Bronchial epithelial cell (primary cell): ENCODE results near the gene ISLR. TPM values are rescaled to one million over a fixed set of nuclear protein-coding genes. Genes with fewer than 3 reads are reported as not detected.

Experiments
- DNase-seq: peaks from one replicate; pipeline ENCODE4 v3.0.0-alpha.2; 2010; ENCODE audit warnings: low read depth
- FAIRE-seq: peaks from 2 replicates; lab custom pipeline; 2011; peaks lifted over from hg19 to GRCh38; lab: Jason Lieb, UNC
- H3K27me3 ChIP-seq: 2 replicates; pipeline ENCODE4 v1.5.1; 2011; ENCODE audit warnings: low read length; ENCODE audit not compliant: control insufficient read depth, insufficient read depth
- H3K36me3 ChIP-seq: 2 replicates; pipeline ENCODE4 v1.5.1; 2011; ENCODE audit warnings: low read length; ENCODE audit not compliant: control insufficient read depth, insufficient read depth
- H3K4me3 ChIP-seq: 2 replicates; pipeline ENCODE4 v1.5.1; 2011; ENCODE audit warnings: mild to moderate bottlenecking, low read depth, low read length, control low read depth
- total RNA-seq: library from RNA; depleted of rRNA; stranded (reverse); fragments of >200 nt; gene quantifications from 2 replicates; pipeline ENCODE4 v1.2.1, GENCODE V29; 2014
- TF ChIP-seq, protein P1 (sequence below): IDR thresholded peaks from 2 replicates; pipeline ENCODE4 v1.5.1; 2011; ENCODE audit warnings: mild to moderate bottlenecking, moderate library complexity, low read length, control low read depth, inconsistent platforms; ENCODE audit not compliant: insufficient read depth, severe bottlenecking

Gene ISLR
- total RNA-seq, 1 donor from 2014 or later, result 0.53 TPM

DNA sequence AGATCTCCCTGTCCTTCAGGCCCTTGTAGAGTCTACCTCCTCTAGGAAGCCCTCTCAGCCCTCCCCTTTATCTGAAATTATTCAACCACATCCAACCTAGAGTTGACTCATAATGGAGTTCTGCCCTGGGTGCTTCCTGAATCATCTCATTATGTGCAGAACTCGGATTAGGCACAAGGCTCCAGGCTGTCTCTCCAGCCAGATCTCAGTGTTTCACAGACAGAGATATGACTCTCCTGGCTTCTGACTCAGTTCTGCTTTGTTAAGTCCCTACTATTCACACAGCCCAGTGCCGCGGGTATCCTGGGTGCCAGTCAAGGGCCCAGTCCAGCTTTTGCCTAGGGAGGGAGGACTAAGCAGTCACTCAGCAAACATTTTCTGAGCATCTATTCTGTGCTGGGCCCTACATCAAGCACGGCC is 19.8 kb downstream of the ISLR start:
- no peak overlapping the region for H3K4me3 ChIP-seq
- peaks cover 6% of the 10 kb centered on the region for H3K27me3 ChIP-seq
- no peaks in the 10 kb centered on the region for H3K36me3 ChIP-seq
- DNase-seq (peak; percentile 99), FAIRE-seq (peak; percentile 55)
- TF ChIP-seq, protein P1, sequence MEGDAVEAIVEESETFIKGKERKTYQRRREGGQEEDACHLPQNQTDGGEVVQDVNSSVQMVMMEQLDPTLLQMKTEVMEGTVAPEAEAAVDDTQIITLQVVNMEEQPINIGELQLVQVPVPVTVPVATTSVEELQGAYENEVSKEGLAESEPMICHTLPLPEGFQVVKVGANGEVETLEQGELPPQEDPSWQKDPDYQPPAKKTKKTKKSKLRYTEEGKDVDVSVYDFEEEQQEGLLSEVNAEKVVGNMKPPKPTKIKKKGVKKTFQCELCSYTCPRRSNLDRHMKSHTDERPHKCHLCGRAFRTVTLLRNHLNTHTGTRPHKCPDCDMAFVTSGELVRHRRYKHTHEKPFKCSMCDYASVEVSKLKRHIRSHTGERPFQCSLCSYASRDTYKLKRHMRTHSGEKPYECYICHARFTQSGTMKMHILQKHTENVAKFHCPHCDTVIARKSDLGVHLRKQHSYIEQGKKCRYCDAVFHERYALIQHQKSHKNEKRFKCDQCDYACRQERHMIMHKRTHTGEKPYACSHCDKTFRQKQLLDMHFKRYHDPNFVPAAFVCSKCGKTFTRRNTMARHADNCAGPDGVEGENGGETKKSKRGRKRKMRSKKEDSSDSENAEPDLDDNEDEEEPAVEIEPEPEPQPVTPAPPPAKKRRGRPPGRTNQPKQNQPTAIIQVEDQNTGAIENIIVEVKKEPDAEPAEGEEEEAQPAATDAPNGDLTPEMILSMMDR, result no peak

DNA sequence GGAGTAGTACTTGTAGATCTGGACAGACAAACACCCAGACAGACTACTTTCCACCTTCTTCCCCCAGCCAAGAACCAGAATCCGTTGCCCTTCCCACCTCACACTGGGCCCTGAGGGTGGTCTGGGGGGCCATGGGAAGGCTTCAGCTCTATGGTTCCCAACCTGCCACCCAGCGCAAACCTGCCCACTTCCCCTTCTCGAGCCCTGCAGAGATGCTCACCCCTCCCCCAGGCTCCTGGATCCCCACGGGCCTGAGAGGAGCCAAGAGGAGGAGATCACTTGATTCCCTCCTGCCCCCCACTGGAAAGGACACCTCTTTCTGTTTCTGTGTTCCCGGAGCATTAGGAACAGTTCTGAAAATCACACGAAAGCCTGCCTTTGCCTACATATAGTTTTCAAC is 20.4 kb downstream of the ISLR start:
- H3K27me3 ChIP-seq, result peaks cover 6% of the 10 kb centered on the region
- DNase-seq (no peak), FAIRE-seq (peak; percentile 13)
- TF ChIP-seq, protein P1, result no peak
- no peaks in the 10 kb centered on the region for H3K36me3 ChIP-seq
- H3K4me3 ChIP-seq, result no peak overlapping the region

DNA sequence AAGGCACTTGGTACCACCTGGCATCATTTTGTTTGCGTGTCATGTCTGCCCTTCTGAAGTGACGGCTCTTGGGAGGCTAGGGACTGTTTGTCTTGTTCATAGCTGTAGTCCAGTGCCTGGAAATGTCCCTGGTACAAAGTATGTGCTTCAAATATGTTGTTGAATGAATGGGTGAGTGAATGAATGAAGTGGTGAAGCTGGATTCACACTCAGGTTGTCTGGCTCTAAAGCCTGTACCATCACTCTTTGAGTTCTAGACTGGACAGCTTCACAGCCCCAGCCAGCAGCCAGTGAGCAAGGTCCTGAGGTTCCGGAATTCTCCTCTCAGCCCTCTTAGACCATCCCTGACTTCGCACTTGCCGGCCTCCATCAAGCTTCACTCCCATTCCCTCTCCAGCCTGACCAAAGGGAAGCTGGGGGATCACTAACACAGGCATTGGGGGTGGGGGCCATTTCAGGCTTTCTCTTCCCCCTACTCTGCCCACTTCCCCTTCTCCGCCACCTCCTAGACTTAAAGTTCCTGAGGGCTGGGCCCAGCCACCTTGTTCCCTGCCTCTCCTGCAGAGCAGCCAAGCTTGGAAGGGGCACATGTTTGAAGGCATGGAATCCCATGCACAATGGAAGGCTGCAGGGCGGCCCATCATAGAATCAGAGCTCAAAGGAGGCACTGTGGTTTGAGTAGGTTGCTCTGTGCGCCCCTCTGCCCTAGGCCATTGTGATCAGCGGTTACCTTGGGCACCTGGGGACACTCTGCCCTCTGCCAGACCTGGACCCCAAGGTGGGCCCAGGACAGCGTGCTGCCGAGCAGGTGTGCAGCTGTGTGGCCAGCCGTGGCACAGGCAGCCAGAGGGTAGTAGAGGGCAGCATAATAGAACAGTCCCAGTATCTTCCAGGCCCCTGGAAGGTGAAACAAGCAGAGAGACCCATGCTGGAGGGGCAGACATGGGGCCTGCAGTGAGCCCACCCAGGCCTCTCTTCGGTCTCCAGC is 21.4 kb downstream of the ISLR start:
- H3K36me3 ChIP-seq, result no peaks in the 10 kb centered on the region
- DNase-seq (no peak), FAIRE-seq (peak; percentile 81)
- H3K27me3 ChIP-seq, result peaks cover 6% of the 10 kb centered on the region
- H3K4me3 ChIP-seq, result no peak overlapping the region
- TF ChIP-seq, protein P1, result no peak

DNA sequence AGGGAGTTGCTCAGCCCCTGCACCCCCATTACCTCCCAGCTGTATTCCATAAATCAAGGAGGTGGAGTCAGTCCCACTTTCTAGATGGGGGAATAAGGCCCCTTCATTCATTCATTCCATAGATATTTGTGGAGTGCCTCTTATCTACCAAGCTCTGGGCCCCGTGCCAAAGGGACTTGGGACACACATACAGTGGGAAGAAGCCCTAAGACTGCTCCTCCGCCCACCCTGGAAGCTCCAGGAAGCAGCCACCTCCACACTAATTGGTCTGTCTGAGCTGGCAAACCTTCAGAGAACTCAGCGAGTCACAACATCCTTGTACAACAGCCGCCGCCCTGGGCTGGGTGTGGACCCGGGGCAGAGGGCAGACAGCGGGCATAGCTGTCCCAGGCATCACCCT is 22.7 kb downstream of the ISLR start:
- TF ChIP-seq, protein P1, result no peak
- H3K36me3 ChIP-seq, result no peaks in the 10 kb centered on the region
- DNase-seq (peak; percentile 65), FAIRE-seq (no peak)
- H3K4me3 ChIP-seq, result no peak overlapping the region
- peaks cover 6% of the 10 kb centered on the region for H3K27me3 ChIP-seq

DNA sequence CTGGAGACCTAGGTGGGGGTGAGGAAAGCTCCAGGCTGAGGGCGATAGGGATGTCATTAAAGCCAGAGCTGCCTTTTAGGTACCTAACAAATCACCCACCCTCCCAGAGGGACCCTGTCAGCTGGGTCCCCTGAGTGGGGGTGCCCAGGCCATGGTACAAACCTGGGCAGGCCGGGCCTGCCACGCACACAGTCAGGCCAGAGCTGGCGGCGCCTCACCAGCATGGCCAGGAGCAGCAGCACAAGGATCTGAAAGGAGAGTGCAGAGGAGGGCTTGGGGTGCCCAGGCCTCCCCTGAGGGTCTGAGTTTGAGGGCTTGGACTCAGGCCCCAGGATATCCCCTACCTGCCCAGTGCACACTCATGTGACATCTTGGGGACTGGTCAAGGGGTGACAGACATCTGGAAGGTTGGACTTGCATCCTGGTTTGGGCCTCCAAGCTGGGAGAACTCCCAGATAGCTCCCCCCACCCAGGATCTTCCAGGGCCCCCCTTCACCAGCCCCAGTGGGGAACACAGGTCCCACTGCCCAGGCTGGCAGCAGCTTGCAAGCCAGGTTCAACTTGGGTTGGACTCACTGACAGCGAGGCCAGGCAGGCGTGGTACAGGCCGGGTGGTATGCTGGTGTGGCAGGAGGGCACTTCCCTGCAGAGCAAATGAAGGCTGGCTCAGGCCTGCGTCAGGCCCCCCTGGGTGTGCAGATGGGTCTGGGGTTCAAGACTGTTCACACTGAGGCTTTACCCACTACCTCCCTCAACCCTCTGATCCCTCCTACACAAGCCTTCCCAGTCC is 23.9 kb downstream of the ISLR start:
- TF ChIP-seq, protein P1, result no peak
- Histone ChIP-seq H3K36me3 (no peaks in the 10 kb centered on the region), H3K4me3 (no peak overlapping the region), H3K27me3 (no peaks in the 10 kb centered on the region)
- FAIRE-seq (peak; percentile 32), DNase-seq (no peak)
